K562 (cell line): ENCODE results near the gene MACROD2. TPM values are rescaled to one million over a fixed set of nuclear protein-coding genes. Genes with fewer than 3 reads are reported as not detected.

Experiments used
- ATAC-seq: fragments of 200-7000 bp; cut with Tn5 transposase; 3 replicates; pipeline ENCODE4 v1.9.1; 2020; ENCODE audit warnings: moderate library complexity
- BruUV-seq: library from RNA; stranded (reverse); fragments of 400-500 nt; replicated peaks from 2 replicates; lab custom pipeline; 2021; lab: Mats Ljungman, UMichigan
- CTCF ChIA-PET: fragments of 300-600 bp; formaldehyde crosslinking; extraction: SDS; loops from one replicate; lab custom pipeline; 2021; ENCODE audit warnings: low intra/inter-chr PET ratio; lab: Yijun Ruan, JAX
- POLR2A ChIA-PET: fragments of 300-600, 350-650 bp; sonication (Branson Sonifier 250); formaldehyde crosslinking; extraction: SDS; loops from one replicate; lab custom pipeline; 2021; ENCODE audit warnings: antibody characterized with exemption, inconsistent platforms; lab: Yijun Ruan, JAX
- DNase-seq, 4 experiments: peaks; one replicate each; pipeline versions ENCODE4 v3.0.0 to v3.0.0-alpha.2; 2011 to 2018; ENCODE audit warnings: low spot score in 3 of 4, mixed read lengths in 3 of 4; ENCODE audit errors: extremely low read depth in 1 of 4
- FAIRE-seq: peaks from 2 replicates; lab custom pipeline; 2011; peaks lifted over from hg19 to GRCh38; lab: Jason Lieb, UNC
- H2AFZ ChIP-seq: 2 replicates; pipeline ENCODE4 v1.6.0; 2011; ENCODE audit warnings: low read depth, low read length, control low read depth, inconsistent platforms
- H3K27ac ChIP-seq: fragments of 200-600 bp; 3 replicates; pipeline ENCODE4 v1.8.0; 2011; ENCODE audit warnings: low read depth, mild to moderate bottlenecking, control low read depth, inconsistent platforms, low read length, moderate library complexity, mixed read lengths; ENCODE audit errors: extremely low read depth
- H3K27me3 ChIP-seq, 2 experiments: fragments of 300-600 bp in 1 of 2; 2 replicates in 1 of 2; 3 replicates in 1 of 2; pipeline versions ENCODE4 v1.6.0 to v1.8.0; 2011; ENCODE audit warnings: inconsistent platforms in 2 of 2, low read length in 2 of 2, mild to moderate bottlenecking in 1 of 2, mixed read lengths in 1 of 2, moderate library complexity in 1 of 2; ENCODE audit not compliant: control insufficient read depth in 2 of 2, insufficient read depth in 2 of 2
- H3K36me3 ChIP-seq: fragments of 300-600 bp; 3 replicates; pipeline ENCODE4 v1.8.0; 2011; ENCODE audit warnings: mild to moderate bottlenecking, low read length, inconsistent platforms; ENCODE audit not compliant: control insufficient read depth, insufficient read depth
- H3K4me1 ChIP-seq, 2 experiments: fragments of 200-600 bp in 1 of 2; replicated peaks in 1 of 2; 2 replicates in 1 of 2; 3 replicates in 1 of 2; pipeline versions ENCODE4 v1.5.1 to v1.8.0; 2011; ENCODE audit warnings: inconsistent platforms in 2 of 2, low read length in 2 of 2, mild to moderate bottlenecking in 1 of 2, mixed read lengths in 1 of 2, moderate library complexity in 1 of 2; ENCODE audit not compliant: control insufficient read depth in 2 of 2, insufficient read depth in 2 of 2
- H3K4me2 ChIP-seq: 2 replicates; pipeline ENCODE4 v1.6.1; 2011; ENCODE audit warnings: low read length, control low read depth, inconsistent platforms, mixed read lengths; ENCODE audit not compliant: insufficient read depth
- H3K4me3 ChIP-seq: fragments of 200-600 bp; sonication (generic), shearing (Covaris generic); 2 replicates; pipeline ENCODE4 v1.5.1; 2016; ENCODE audit warnings: control low read depth, inconsistent platforms
- H3K79me2 ChIP-seq: fragments of 200-600 bp; 3 replicates; pipeline ENCODE4 v1.8.0; 2011; ENCODE audit warnings: low read length, inconsistent platforms; ENCODE audit not compliant: control insufficient read depth, insufficient read depth
- H3K9ac ChIP-seq, 2 experiments: 2 replicates each; pipeline versions ENCODE4 v1.6.0 to v1.6.1; 2011; ENCODE audit warnings: low read depth in 2 of 2, low read length in 2 of 2, control low read depth in 1 of 2, inconsistent platforms in 1 of 2, mild to moderate bottlenecking in 1 of 2, mixed read lengths in 1 of 2; ENCODE audit not compliant: insufficient read depth in 1 of 2
- H3K9me1 ChIP-seq: one replicate; pipeline ENCODE4 v1.6.0; 2011; ENCODE audit warnings: inconsistent platforms, mild to moderate bottlenecking, low read length, moderate library complexity; ENCODE audit not compliant: control insufficient read depth, insufficient read depth
- H3K9me3 ChIP-seq: replicated peaks from 2 replicates; pipeline ENCODE4 v1.5.1; 2011; ENCODE audit warnings: low read depth, low read length, inconsistent platforms; ENCODE audit not compliant: control insufficient read depth, insufficient read depth
- H4K20me1 ChIP-seq: replicated peaks from 2 replicates; pipeline ENCODE4 v1.6.1; 2011; ENCODE audit warnings: low read length, inconsistent platforms, mixed read lengths; ENCODE audit not compliant: control insufficient read depth, insufficient read depth
- AFF4 ChIP-seq: sonication (generic); formaldehyde crosslinking; IDR thresholded peaks from 2 replicates; pipeline ENCODE4 v1.8.0; 2023; ENCODE audit warnings: mild to moderate bottlenecking, missing genetic modification reagents
- ARID1B ChIP-seq: fragments of 450-650 bp; IDR thresholded peaks from 2 replicates; pipeline ENCODE4 v1.6.1; 2016; ENCODE audit warnings: antibody characterized with exemption, mild to moderate bottlenecking, inconsistent platforms
- BRF2 ChIP-seq: IDR thresholded peaks from 3 replicates; pipeline ENCODE4 v1.6.1; 2011; ENCODE audit warnings: borderline replicate concordance, mild to moderate bottlenecking; ENCODE audit not compliant: insufficient read length, insufficient read depth
- FOXA3 ChIP-seq, 2 experiments: fragments of 450-650 bp in 1 of 2; sonication (generic) in 1 of 2; formaldehyde crosslinking; IDR thresholded peaks in 1 of 2; conservative IDR thresholded peaks in 1 of 2; 2 replicates each; pipeline versions ENCODE4 v1.4.0 to v1.8.0; 2020 to 2022; ENCODE audit warnings: mild to moderate bottlenecking in 2 of 2, missing genetic modification reagents in 1 of 2
- FOXK2 ChIP-seq, 2 experiments: fragments of 450-650 bp; IDR thresholded peaks in 1 of 2; conservative IDR thresholded peaks in 1 of 2; 2 replicates each; pipeline ENCODE4 v1.6.1; 2016; ENCODE audit warnings: low read depth in 2 of 2, mild to moderate bottlenecking in 1 of 2
- MEF2A ChIP-seq: IDR thresholded peaks from 2 replicates; pipeline ENCODE4 v1.6.1; 2011; ENCODE audit warnings: low read depth, mild to moderate bottlenecking, low read length, moderate library complexity; ENCODE audit not compliant: control insufficient read depth
- MXD1 ChIP-seq: fragments of 250-450 bp; sonication (Bioruptor Pico); IDR thresholded peaks from 2 replicates; pipeline ENCODE4 v1.8.0; 2021; ENCODE audit warnings: borderline replicate concordance, mild to moderate bottlenecking, moderate library complexity; ENCODE audit not compliant: poor library complexity, severe bottlenecking
- NCOR1 ChIP-seq: fragments of 450-650 bp; IDR thresholded peaks from 2 replicates; pipeline ENCODE4 v1.6.1; 2016; ENCODE audit warnings: mild to moderate bottlenecking, moderate library complexity
- POLR2AphosphoS2 ChIP-seq: IDR thresholded peaks from 2 replicates; pipeline ENCODE4 v1.6.1; 2012; ENCODE audit warnings: low read length, improper control_type of control experiment
- PTTG1 ChIP-seq: fragments of 450-650 bp; IDR thresholded peaks from 2 replicates; pipeline ENCODE4 v1.6.1; 2016; ENCODE audit warnings: low read depth, mild to moderate bottlenecking, missing genetic modification characterization, missing compliant biosample characterization
- RAD21 ChIP-seq, 2 experiments: fragments of 250-450 bp in 1 of 2; fragments of 450-650 bp in 1 of 2; sonication (Bioruptor Pico) in 1 of 2; formaldehyde crosslinking in 1 of 2; IDR thresholded peaks in 1 of 2; conservative IDR thresholded peaks in 1 of 2; 2 replicates each; pipeline versions ENCODE4 v1.4.0 to v1.8.0; 2020 to 2022; ENCODE audit warnings: mild to moderate bottlenecking in 2 of 2, moderate library complexity in 1 of 2
- SMARCC2 ChIP-seq: fragments of 450-650 bp; IDR thresholded peaks from 2 replicates; pipeline ENCODE4 v1.6.1; 2017; ENCODE audit warnings: antibody characterized with exemption, moderate library complexity, mild to moderate bottlenecking, low read depth
- ZBTB7A ChIP-seq: IDR thresholded peaks from 2 replicates; pipeline ENCODE4 v1.6.1; 2011; ENCODE audit warnings: low read depth, mild to moderate bottlenecking, low read length, moderate library complexity, borderline replicate concordance; ENCODE audit not compliant: control insufficient read depth
- ZNF12 ChIP-seq: sonication (generic); formaldehyde crosslinking; IDR thresholded peaks from 2 replicates; pipeline ENCODE4 v1.4.0; 2020; ENCODE audit warnings: mild to moderate bottlenecking, missing genetic modification reagents
- ZNF655 ChIP-seq: fragments of 250-450 bp; sonication (Bioruptor Pico); IDR thresholded peaks from 2 replicates; pipeline ENCODE4 v1.5.0; 2021
- ZNF785 ChIP-seq: fragments of 250-450 bp; sonication (Bioruptor Pico); IDR thresholded peaks from 2 replicates; pipeline ENCODE4 v1.4.0; 2020; ENCODE audit warnings: mild to moderate bottlenecking
- WGBS: fragments of 100-300 bp; shearing (Covaris generic); methylation state at CpG from one replicate; pipeline ENCODE4 v1.1.6; 2016; ENCODE audit warnings: low coverage, mixed read lengths; ENCODE audit not compliant: insufficient coverage; ENCODE audit errors: missing lambda C conversion rate; 5-methylcytosine and 5-hydroxymethylcytosine counted together
- in situ Hi-C: fragments of 300-500 bp; cut with MboI; formaldehyde crosslinking; loops from 4 replicates; pipeline ENCODE4 v1.15.0; 2018; ENCODE audit warnings: inconsistent platforms, mixed read lengths
- intact Hi-C: fragments of 100-400 bp; cut with micrococcal nuclease; formaldehyde crosslinking; loops from 2 replicates; pipeline ENCODE4 v1.14.2; 2022
- polyA plus RNA-seq, 8 experiments: library from polyadenylated mRNA; depleted of rRNA in 4 of 8; stranded (reverse) in 5 of 8; unstranded in 3 of 8; fragments of >200 nt; fragmentation: Nextera tagmentation in 2 of 8; fragmentation: Illumina TruSeq in 1 of 8; extraction: Ambion mirVana in 2 of 8; extraction: Trizol in 1 of 8; gene quantifications; 2 replicates each; pipeline versions ENCODE4 v1.2.1 to v1.2.3, GENCODE V29; 2011 to 2014; ENCODE audit warnings: inconsistent platforms in 1 of 8, missing spikeins in 1 of 8
- total RNA-seq, 7 experiments: library from RNA; depleted of rRNA in 6 of 7; stranded (reverse); fragments of >200 nt in 6 of 7; fragmentation: Illumina TruSeq in 2 of 7; extraction: Trizol in 2 of 7; gene quantifications; 2 replicates each; pipeline versions ENCODE4 v1.2.1 to v1.2.3, GENCODE V29; 2011 to 2021; ENCODE audit warnings: low replicate concordance in 1 of 7

Gene MACROD2
- total and polyA plus RNA-seq, 9 of the 15 experiments (the other 6 are each of a cell fraction or from before 2014, with no cell fraction given), result not detected

GRCh38 chr20:15570156-15570555, 1574.8 kb downstream of the MACROD2 start:
- CTCF ChIA-PET, result no interaction called here
- TF ChIP-seq MXD1 (CRISPR knock-in tag) (no peak), BRF2 (no peak), ZNF655 (CRISPR knock-in tag) (no peak), AFF4 (CRISPR knock-in tag) (no peak), FOXA3 (CRISPR knock-in tag; conservative IDR thresholded peaks at IDR 0.05 in 1 of 2, IDR thresholded peaks at IDR 0.05 in 1 of 2) (no peak), NCOR1 (no peak), ZNF12 (CRISPR knock-in tag) (no peak), ARID1B (no peak), MEF2A (no peak), ZBTB7A (no peak), PTTG1 (tag) (no peak), RAD21 (CRISPR knock-in tag; conservative IDR thresholded peaks at IDR 0.05 in 1 of 2, IDR thresholded peaks at IDR 0.05 in 1 of 2) (no peak), SMARCC2 (no peak), POLR2AphosphoS2 (no peak), FOXK2 (conservative IDR thresholded peaks at IDR 0.05 in 1 of 2, IDR thresholded peaks at IDR 0.05 in 1 of 2; ENCODE audit: low read depth in 2 of 2) (no peak), ZNF785 (CRISPR knock-in tag) (no peak)

More at GRCh38 chr20:15570156-15570555, 1574.8 kb downstream of the MACROD2 start:
- H3K9ac ChIP-seq, result no peak overlapping the region
- H3K27me3 ChIP-seq, result no peaks in the 10 kb centered on the region
- POLR2A ChIA-PET, result interaction anchor here (0.6 kb wide), 1 partner anchor 8 kb away, joined by 3 read pairs; no protein-coding TSS in a partner anchor
- H3K4me3 ChIP-seq, result no peak overlapping the region
- 0% methylated on average over 4 of the region's 4 CpGs for WGBS
- in situ Hi-C loops, result no loop called here
- H4K20me1 ChIP-seq, result no peaks in the 10 kb centered on the region
- no peaks in the 10 kb centered on the region for H3K79me2 ChIP-seq
- intact Hi-C loops, result no loop called here
- H3K27ac ChIP-seq, result no peak overlapping the region
- no peak overlapping the region for H2AFZ ChIP-seq
- ATAC-seq (no peak), FAIRE-seq (no peak), DNase-seq (no peak)
- H3K4me1 ChIP-seq, result no peaks in the 10 kb centered on the region
- no peaks in the 10 kb centered on the region for H3K9me3 ChIP-seq
- H3K9me1 ChIP-seq, result no peaks in the 10 kb centered on the region
- H3K36me3 ChIP-seq, result no peaks in the 10 kb centered on the region
- H3K4me2 ChIP-seq, result no peak overlapping the region
- no TSS peak for BruUV-seq
